Measurements from ENCODE around the gene RAB31.
"Not testable (repeated sequence)": the region's sequence is repeated elsewhere in the genome, so short reads cannot be mapped to it uniquely, and the experiment has no call there.

Gene RAB31

DNA sequence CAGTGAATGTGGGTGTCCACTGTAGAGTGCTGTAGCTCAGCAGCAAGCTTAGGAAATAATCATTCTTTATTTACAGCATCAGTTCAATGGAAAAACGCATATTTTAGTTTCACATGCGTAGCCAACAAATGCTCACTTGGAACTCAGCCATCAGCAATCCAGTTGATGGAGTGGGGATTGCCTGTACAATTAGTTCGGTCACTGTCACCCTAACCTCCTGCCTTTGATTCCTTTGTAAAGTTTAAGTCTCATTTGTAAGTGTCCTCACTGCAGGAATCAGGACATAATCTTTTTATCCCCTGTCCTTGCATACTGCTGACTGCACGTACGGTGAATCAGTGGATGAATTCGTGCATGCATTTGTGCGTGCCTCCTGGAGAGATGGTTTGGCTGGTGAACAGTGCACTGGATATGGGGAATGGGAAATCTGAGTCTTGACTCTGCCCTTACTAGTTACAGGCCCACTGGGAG, 55.9 kb downstream of the RAB31 start:
- Histone ChIP-seq H3K4me1 (ENCODE audit: insufficient read depth, poor library complexity, severe bottlenecking) (no peaks in the 10 kb centered on the region), H3K27me3 (ENCODE audit: insufficient read depth, poor library complexity, severe bottlenecking) (no peaks in the 10 kb centered on the region), H3K36me3 (ENCODE audit: low read depth) (no peaks in the 10 kb centered on the region), H3K27ac (ENCODE audit: poor library complexity, severe bottlenecking) (no peak overlapping the region), H3K9me3 (ENCODE audit: severe bottlenecking) (no peaks in the 10 kb centered on the region), H3K4me3 (ENCODE audit: severe bottlenecking) (no peak overlapping the region)
- ATAC-seq (ENCODE audit: low read depth): no peak
- TF ChIP-seq, protein P1, sequence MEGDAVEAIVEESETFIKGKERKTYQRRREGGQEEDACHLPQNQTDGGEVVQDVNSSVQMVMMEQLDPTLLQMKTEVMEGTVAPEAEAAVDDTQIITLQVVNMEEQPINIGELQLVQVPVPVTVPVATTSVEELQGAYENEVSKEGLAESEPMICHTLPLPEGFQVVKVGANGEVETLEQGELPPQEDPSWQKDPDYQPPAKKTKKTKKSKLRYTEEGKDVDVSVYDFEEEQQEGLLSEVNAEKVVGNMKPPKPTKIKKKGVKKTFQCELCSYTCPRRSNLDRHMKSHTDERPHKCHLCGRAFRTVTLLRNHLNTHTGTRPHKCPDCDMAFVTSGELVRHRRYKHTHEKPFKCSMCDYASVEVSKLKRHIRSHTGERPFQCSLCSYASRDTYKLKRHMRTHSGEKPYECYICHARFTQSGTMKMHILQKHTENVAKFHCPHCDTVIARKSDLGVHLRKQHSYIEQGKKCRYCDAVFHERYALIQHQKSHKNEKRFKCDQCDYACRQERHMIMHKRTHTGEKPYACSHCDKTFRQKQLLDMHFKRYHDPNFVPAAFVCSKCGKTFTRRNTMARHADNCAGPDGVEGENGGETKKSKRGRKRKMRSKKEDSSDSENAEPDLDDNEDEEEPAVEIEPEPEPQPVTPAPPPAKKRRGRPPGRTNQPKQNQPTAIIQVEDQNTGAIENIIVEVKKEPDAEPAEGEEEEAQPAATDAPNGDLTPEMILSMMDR (IDR thresholded peaks at IDR 0.05; ENCODE audit: poor library complexity, severe bottlenecking): no peak
- no peak for DNase-seq (ENCODE audit: low spot score)

DNA sequence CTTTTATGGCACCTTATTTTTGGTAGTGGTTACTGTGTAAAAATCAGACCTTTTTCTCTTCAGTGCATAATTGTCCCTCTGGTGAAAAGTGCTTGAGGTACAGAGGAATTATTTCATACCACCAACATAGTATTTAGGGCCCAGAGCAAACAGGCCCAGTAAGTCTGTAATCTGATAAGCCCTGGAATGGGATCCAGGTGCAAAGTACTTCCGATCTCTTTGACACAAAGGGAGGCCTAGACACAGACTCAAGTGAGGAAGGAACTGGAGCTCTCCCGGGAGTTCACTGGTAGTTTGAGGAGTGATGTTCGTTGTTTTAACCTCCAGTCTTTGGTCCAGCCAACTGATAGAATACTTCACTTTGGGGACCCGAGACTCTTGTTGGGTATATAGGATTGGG, 57.4 kb downstream of the RAB31 start:
- H3K9me3 ChIP-seq (ENCODE audit: severe bottlenecking): no peaks in the 10 kb centered on the region
- ATAC-seq (ENCODE audit: low read depth): no peak
- H3K4me1 ChIP-seq (ENCODE audit: insufficient read depth, poor library complexity, severe bottlenecking): no peaks in the 10 kb centered on the region
- no peaks in the 10 kb centered on the region for H3K27me3 ChIP-seq (ENCODE audit: insufficient read depth, poor library complexity, severe bottlenecking)
- no peak overlapping the region for H3K4me3 ChIP-seq (ENCODE audit: severe bottlenecking)
- H3K36me3 ChIP-seq (ENCODE audit: low read depth): no peaks in the 10 kb centered on the region
- DNase-seq (ENCODE audit: low spot score): no peak
- H3K27ac ChIP-seq (ENCODE audit: poor library complexity, severe bottlenecking): no peak overlapping the region
- TF ChIP-seq, protein P1 (IDR thresholded peaks at IDR 0.05; ENCODE audit: poor library complexity, severe bottlenecking): no peak

DNA sequence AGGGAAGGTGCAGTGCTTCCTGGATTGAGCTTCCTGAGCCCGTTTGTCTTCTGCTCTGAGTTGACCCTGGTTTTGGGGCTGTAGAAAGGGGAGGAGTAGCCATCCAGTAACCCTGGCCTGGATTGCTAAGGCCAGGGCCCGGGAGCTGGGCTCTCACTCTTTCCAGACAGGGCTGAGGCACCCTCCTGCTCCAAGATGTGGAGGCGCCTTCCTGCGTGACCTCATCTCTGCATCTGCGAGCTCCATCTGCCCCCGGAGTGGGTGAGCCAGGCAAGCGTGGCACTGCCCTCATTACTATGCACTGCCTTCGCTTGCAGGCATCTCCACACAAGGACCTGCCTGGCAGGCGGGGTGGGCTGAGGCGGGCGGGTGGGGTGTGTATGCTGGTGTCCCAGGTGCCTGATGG, 58.0 kb downstream of the RAB31 start:
- no peak overlapping the region for H3K27ac ChIP-seq (ENCODE audit: poor library complexity, severe bottlenecking)
- no peaks in the 10 kb centered on the region for H3K27me3 ChIP-seq (ENCODE audit: insufficient read depth, poor library complexity, severe bottlenecking)
- H3K4me1 ChIP-seq (ENCODE audit: insufficient read depth, poor library complexity, severe bottlenecking): no peaks in the 10 kb centered on the region
- H3K4me3 ChIP-seq (ENCODE audit: severe bottlenecking): no peak overlapping the region
- DNase-seq (ENCODE audit: low spot score) (no peak), ATAC-seq (ENCODE audit: low read depth) (no peak)
- TF ChIP-seq, protein P1 (IDR thresholded peaks at IDR 0.05; ENCODE audit: poor library complexity, severe bottlenecking): no peak
- no peaks in the 10 kb centered on the region for H3K36me3 ChIP-seq (ENCODE audit: low read depth)
- H3K9me3 ChIP-seq (ENCODE audit: severe bottlenecking): no peaks in the 10 kb centered on the region

DNA sequence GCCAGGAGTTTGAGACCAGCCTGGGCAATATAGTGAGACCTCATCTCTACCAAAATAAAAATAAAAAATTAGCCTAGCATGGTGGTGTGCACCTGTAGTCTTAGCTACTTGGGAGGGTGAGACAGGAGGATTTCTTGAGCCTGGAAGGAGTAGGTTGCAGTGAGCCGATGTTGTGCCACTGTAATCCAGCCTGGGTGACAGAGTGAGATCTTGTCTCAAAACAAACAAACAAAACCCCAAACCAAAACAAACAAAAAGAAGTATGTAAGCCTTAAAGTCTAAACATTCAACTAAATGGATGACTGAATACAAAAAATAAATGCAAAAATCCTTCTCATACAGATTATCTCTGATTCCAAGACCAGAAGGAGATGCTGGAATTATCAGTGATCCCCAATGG, 58.6 kb downstream of the RAB31 start:
- H3K4me3 ChIP-seq (ENCODE audit: severe bottlenecking): no peak overlapping the region
- H3K9me3 ChIP-seq (ENCODE audit: severe bottlenecking): no peaks in the 10 kb centered on the region
- ATAC-seq (ENCODE audit: low read depth) (no peak), DNase-seq (ENCODE audit: low spot score) (no peak)
- no peaks in the 10 kb centered on the region for H3K4me1 ChIP-seq (ENCODE audit: insufficient read depth, poor library complexity, severe bottlenecking)
- TF ChIP-seq, protein P1 (IDR thresholded peaks at IDR 0.05; ENCODE audit: poor library complexity, severe bottlenecking): no peak
- H3K27ac ChIP-seq (ENCODE audit: poor library complexity, severe bottlenecking): no peak overlapping the region
- H3K36me3 ChIP-seq (ENCODE audit: low read depth): no peaks in the 10 kb centered on the region
- H3K27me3 ChIP-seq (ENCODE audit: insufficient read depth, poor library complexity, severe bottlenecking): no peaks in the 10 kb centered on the region

DNA sequence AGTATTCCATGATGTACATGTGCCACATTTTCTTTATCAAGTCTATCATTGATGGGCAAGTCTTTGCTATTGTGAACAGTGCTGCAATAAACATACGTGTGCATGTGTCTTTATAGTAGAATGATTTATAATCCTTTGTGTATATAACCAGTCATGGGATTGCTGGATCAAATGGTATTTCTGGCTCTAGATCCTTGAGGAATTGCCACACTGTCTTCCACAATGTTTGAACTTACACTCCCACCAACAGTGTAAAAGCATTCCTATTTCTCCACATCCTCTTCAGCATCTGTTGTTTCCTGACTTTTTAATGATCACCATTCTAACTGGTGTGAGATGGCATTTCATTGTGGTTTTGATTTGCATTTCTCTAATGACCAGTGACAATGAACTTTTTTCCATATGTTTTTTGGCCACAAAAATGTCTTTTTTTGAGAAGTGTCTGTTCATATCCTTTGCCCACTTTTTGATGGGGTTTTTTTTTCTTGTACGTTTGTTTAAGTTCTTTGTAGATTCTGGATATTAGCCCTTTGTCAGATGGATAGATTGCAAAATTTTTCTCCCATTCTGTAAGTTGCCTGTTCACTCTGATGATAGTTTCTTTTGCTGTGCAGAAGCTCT, 60.1 kb downstream of the RAB31 start:
- H3K4me1 ChIP-seq (ENCODE audit: insufficient read depth, poor library complexity, severe bottlenecking); H3K27me3 ChIP-seq (ENCODE audit: insufficient read depth, poor library complexity, severe bottlenecking); ATAC-seq (ENCODE audit: low read depth); H3K27ac ChIP-seq (ENCODE audit: poor library complexity, severe bottlenecking); H3K9me3 ChIP-seq (ENCODE audit: severe bottlenecking); H3K36me3 ChIP-seq (ENCODE audit: low read depth); H3K4me3 ChIP-seq (ENCODE audit: severe bottlenecking); DNase-seq (ENCODE audit: low spot score): not testable (repeated sequence)

DNA sequence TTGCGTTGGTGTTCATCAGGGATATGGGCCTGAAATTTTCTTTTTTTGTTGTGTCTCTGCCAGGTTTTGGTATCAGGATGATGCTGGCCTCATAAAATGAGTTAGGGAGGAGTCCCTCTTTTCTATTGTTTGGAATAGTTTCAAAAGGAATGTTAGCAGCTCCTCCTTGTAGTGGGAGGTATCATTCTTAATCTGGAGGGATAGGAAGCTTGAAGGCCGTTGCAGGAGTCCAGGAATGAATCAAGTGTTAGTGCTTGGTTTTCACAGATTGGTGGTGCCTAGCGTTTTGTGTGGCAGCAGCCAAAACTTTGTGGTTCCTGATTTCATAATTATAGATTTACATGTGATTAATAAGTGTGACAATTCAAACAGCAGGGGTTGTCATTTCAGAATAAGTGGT, 62.0 kb downstream of the RAB31 start:
- not testable (repeated sequence) for H3K27me3 ChIP-seq (ENCODE audit: insufficient read depth, poor library complexity, severe bottlenecking); H3K36me3 ChIP-seq (ENCODE audit: low read depth); DNase-seq (ENCODE audit: low spot score); H3K9me3 ChIP-seq (ENCODE audit: severe bottlenecking); H3K27ac ChIP-seq (ENCODE audit: poor library complexity, severe bottlenecking); H3K4me3 ChIP-seq (ENCODE audit: severe bottlenecking); H3K4me1 ChIP-seq (ENCODE audit: insufficient read depth, poor library complexity, severe bottlenecking); ATAC-seq (ENCODE audit: low read depth)

Measured in RWPE2 (cell line).